Tibial nerve (tissue), 4 donors: Measurements from ENCODE around the gene SLC6A13.

Source experiments
- EP300 ChIP-seq, 2 donors: sonication (generic); formaldehyde crosslinking; IDR thresholded peaks; one replicate each; pipeline ENCODE4 v1.6.1; 2017; ENCODE audit warnings: antibody characterized with exemption in 2 of 2, mild to moderate bottlenecking in 1 of 2
- TF ChIP-seq, protein P1 (sequence below), 5 experiments: fragments of 200-600 bp in 3 of 5; fragments of 450-650 bp in 2 of 5; sonication (generic) in 3 of 5; IDR thresholded peaks; one replicate each; pipeline ENCODE4 v1.5.1; 2016 to 2019; ENCODE audit warnings: antibody characterized with exemption in 5 of 5, mild to moderate bottlenecking in 3 of 5, moderate library complexity in 2 of 5

DNA sequence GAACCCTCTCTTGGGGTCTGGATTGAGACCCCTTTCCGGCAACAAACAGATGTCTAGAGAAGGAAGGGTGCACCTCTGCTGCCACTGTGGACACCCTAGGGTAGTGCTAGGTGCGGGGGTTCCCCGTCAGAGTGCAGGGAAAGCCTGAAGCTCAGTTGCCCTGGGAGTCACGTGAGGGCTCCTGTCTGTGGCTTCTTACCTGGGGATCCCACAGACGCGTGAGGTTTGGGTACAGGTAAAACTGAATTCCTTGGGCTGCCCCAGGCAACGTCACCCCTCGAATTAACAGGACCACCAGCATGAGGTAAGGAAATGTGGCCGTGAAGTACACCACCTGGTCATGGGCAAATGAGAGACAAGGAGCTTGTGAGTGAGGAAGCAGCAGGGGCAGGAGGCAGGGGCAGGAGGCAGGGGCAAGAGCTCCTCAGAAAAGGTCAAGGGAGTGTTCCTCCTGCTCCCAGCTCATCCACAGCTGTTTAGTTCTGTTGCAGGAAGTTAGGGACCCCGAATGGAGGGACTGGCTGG lies 27.7 kb downstream of the SLC6A13 start:
- TF ChIP-seq, protein P1, sequence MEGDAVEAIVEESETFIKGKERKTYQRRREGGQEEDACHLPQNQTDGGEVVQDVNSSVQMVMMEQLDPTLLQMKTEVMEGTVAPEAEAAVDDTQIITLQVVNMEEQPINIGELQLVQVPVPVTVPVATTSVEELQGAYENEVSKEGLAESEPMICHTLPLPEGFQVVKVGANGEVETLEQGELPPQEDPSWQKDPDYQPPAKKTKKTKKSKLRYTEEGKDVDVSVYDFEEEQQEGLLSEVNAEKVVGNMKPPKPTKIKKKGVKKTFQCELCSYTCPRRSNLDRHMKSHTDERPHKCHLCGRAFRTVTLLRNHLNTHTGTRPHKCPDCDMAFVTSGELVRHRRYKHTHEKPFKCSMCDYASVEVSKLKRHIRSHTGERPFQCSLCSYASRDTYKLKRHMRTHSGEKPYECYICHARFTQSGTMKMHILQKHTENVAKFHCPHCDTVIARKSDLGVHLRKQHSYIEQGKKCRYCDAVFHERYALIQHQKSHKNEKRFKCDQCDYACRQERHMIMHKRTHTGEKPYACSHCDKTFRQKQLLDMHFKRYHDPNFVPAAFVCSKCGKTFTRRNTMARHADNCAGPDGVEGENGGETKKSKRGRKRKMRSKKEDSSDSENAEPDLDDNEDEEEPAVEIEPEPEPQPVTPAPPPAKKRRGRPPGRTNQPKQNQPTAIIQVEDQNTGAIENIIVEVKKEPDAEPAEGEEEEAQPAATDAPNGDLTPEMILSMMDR (IDR thresholded peaks at IDR 0.05), result no peak
- TF ChIP-seq EP300 (IDR thresholded peaks at IDR 0.05), result no peak
